GM12865 (cell line): ENCODE data around the gene NTSR2.

Experiments
- DNase-seq: peaks from one replicate; pipeline ENCODE4 v3.0.0; 2010; ENCODE audit warnings: low read depth
- H3K4me3 ChIP-seq: 2 replicates; pipeline ENCODE4 v1.5.1; 2011; ENCODE audit warnings: mild to moderate bottlenecking, low read depth, low read length, control low read depth
- TF ChIP-seq, protein P1 (sequence below): IDR thresholded peaks from 2 replicates; pipeline ENCODE4 v1.5.1; 2011; ENCODE audit warnings: low read length, control low read depth, low read depth, inconsistent platforms; ENCODE audit not compliant: insufficient read depth; ENCODE audit errors: missing control alignments

Gene NTSR2

DNA sequence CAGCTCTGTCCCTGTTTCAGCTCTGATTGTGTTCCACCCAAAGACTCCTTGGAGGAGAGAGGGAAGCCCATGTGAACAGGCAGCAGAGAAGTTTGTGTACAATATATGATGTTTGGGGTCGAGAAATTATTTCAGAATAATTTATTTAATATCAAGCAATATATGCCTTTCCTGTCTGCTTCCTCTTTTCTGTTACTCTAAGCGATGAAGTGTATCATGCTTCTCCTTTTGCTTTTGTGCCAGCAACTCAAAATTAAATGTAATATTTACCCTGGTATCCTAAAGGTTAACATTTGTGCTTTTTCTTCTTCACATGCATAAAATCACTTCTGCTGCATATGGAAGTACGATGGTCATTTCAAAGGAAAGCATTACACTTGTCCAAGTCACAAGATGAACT is 2.4 kb upstream of the NTSR2 start:
- DNase-seq = no peak
- no peak overlapping the region for H3K4me3 ChIP-seq
- TF ChIP-seq, protein P1, sequence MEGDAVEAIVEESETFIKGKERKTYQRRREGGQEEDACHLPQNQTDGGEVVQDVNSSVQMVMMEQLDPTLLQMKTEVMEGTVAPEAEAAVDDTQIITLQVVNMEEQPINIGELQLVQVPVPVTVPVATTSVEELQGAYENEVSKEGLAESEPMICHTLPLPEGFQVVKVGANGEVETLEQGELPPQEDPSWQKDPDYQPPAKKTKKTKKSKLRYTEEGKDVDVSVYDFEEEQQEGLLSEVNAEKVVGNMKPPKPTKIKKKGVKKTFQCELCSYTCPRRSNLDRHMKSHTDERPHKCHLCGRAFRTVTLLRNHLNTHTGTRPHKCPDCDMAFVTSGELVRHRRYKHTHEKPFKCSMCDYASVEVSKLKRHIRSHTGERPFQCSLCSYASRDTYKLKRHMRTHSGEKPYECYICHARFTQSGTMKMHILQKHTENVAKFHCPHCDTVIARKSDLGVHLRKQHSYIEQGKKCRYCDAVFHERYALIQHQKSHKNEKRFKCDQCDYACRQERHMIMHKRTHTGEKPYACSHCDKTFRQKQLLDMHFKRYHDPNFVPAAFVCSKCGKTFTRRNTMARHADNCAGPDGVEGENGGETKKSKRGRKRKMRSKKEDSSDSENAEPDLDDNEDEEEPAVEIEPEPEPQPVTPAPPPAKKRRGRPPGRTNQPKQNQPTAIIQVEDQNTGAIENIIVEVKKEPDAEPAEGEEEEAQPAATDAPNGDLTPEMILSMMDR = no peak

DNA sequence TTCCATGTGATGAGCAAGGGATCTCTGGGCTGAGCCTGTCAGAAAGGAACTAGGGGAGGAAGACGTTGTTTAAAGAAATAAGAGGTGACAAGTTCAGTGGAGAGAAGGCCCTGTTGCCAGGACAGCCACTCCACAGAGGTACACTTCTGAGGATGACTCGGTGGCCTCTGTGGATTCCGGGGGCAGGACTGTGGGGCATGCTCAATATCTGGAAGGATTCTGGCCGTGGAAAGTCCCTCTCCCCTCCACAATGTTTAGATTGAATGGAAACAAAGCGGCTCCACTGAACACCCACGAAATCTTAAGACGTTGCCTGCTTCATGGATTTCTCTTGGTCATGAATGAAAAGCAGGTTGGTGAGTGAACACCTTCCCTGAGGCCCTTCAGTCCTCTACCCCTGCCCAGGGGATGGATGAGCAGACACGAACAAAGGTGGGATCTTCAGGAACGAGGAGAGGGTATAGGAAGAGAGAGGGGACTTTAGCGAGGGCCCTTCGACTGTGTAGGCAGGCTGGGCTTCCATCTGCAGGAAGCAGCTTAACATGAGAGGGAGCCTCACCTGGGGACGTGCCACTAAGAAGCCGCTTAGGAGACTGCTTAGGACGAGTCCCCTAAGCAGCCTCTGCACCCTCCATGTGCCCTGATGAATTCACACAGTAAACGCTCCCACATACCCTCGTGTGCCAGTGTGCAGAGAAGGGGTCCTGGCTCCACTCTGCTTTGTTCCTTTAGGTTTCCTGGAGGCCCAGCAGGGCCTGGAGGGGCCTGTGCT is 1.9 kb downstream of the NTSR2 start:
- no peak overlapping the region for H3K4me3 ChIP-seq
- TF ChIP-seq, protein P1 = no peak
- no peak for DNase-seq

DNA sequence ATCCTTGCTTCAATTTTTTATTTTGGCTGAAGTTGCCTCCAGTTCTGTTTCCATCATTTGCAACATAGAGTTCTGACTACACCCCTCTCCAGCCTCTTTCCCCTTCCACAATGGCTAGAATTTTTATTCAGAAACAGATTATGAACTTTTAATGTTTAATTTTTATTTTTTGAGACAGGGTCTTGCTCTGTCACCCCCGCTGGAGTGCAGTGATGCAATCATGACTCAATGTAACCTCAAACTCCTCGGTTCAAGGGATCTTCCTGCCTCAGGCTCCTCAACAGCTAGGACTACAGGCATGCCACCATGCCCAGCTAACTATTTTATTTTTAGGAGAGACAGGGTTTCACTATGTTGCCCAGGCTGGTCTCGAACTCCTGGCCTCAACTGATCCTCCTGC is 2.8 kb downstream of the NTSR2 start:
- no peak overlapping the region for H3K4me3 ChIP-seq
- no peak for DNase-seq
- TF ChIP-seq, protein P1 = no peak

DNA sequence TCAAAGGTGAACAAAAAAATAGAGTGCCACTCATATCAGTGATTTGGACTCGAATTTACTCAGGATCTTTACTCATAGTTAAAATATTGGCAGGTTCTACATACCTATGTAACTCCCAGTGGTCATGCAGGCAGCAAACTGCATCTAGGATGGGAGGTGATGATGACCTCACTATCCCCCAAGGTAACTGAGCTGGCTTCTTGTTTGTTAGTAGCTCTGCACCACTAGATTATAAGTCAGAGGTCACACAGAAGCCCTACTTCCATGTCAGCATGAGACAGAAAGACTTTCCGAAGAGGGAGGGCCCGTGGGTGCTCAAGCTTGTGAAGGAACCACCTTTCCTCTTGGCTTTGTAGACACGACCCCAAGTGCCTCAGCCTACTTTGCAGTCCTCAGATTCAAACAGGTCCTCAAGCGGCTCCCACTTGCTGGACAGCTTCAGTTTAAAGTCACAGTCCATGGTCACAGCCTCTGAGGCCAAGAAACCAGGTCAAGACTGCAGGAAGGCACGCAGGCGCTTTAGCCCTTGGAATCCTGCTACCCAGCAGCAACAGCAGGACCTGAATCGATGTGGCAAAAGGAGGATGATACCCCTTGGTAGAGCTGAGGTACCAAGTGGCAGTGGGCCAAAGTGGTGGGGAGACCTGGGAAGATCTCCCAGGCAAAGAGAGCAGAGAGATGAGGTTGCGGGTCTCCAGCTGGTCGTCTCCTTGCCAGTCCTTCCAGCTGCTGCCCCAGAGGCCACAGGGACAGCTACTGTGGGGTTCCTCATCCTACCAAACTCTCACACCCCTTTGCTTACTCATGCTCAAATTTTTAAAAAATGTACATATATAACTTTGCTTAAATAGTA is 4.3 kb downstream of the NTSR2 start:
- no peak for DNase-seq
- TF ChIP-seq, protein P1 = no peak
- no peak overlapping the region for H3K4me3 ChIP-seq

DNA sequence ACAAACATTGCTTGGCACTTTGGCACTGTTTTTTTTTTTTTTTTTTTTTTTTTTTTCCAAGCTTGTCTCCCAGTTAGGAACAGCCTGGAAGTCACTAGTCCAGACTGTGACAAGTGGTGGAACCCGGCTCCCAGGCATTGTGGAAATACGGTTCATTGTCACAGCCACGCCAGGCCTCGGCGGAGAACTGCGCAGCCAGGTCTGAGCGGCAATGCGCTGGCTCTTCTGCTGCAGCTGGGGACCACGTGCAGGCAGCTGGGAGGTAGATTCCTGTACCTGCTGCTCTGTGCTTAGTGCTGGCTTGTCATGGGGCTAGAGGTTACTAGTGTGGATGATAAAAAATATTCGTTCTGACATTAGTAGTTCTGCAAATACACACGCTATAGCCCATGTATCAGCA is 5.0 kb downstream of the NTSR2 start:
- TF ChIP-seq, protein P1 = no peak
- no peak overlapping the region for H3K4me3 ChIP-seq
- DNase-seq = no peak

DNA sequence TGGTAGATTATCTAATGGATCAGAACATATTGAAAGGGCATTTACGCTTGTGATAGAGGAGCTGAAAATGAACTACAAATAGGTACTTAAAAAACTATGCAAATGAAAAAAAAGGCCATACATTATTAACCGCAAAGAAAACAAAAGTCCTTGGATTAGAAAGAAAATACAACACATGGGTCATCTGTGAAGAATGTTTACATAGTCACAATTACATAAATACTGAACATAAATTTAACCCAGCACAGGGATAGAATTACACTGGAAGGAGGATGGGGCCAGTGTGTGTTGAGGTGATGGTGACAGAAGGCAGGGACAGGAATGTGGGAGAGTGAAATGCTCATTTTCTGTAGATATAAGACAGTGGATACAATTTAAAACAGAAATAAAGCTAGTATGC is 6.6 kb downstream of the NTSR2 start:
- TF ChIP-seq, protein P1 = no peak

More for the DNA sequence above, 6.6 kb downstream of the NTSR2 start:
- DNase-seq = no peak
- no peak overlapping the region for H3K4me3 ChIP-seq
